ENCODE measurements around the gene ZNF660. TPM values are rescaled to one million over a fixed set of nuclear protein-coding genes. Genes with fewer than 3 reads are reported as not detected.
"Not testable (repeated sequence)": the region's sequence is repeated elsewhere in the genome, so short reads cannot be mapped to it uniquely, and the experiment has no call there.

Gene ZNF660
- total RNA-seq, 4 donors from 2014 or later = 0.16 to 1.0 (median 0.67) TPM

DNA sequence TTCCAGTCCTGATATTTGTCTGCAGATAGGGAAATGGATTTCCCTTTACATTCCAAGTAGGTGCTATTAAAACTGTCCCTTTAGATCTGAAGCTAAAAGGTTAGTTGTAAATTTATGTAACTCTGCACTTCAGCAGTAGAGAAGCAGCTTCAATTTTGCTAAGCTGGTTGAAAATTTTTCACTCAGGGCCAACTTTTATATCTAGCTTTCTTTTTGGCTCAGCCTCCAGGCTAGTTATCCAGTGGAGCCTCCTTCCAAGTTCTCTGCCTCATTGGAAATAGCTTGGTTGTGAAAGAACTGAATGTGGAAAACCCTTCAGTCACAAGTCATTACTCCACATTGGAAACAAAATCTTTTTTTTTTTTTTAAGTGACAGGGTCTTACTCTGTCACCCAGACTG, 8.2 kb upstream of the ZNF660 start:
- H3K9me3 ChIP-seq = peaks cover 5% of the 10 kb centered on the region
- DNase-seq (ENCODE audit: low spot score in 2 of 2) = no peak
- no peak overlapping the region for H3K27ac ChIP-seq
- H3K36me3 ChIP-seq = no peaks in the 10 kb centered on the region
- H3K27me3 ChIP-seq = peaks cover 14% of the 10 kb centered on the region
- no peak overlapping the region for H3K4me3 ChIP-seq
- no peak for TF ChIP-seq POLR2AphosphoS5 (IDR thresholded peaks at IDR 0.05)
- TF ChIP-seq EP300 (IDR thresholded peaks at IDR 0.05) = no peak
- TF ChIP-seq POLR2A (IDR thresholded peaks at IDR 0.05) = no peak
- TF ChIP-seq, protein P1, sequence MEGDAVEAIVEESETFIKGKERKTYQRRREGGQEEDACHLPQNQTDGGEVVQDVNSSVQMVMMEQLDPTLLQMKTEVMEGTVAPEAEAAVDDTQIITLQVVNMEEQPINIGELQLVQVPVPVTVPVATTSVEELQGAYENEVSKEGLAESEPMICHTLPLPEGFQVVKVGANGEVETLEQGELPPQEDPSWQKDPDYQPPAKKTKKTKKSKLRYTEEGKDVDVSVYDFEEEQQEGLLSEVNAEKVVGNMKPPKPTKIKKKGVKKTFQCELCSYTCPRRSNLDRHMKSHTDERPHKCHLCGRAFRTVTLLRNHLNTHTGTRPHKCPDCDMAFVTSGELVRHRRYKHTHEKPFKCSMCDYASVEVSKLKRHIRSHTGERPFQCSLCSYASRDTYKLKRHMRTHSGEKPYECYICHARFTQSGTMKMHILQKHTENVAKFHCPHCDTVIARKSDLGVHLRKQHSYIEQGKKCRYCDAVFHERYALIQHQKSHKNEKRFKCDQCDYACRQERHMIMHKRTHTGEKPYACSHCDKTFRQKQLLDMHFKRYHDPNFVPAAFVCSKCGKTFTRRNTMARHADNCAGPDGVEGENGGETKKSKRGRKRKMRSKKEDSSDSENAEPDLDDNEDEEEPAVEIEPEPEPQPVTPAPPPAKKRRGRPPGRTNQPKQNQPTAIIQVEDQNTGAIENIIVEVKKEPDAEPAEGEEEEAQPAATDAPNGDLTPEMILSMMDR (IDR thresholded peaks at IDR 0.05) = no peak
- no peaks in the 10 kb centered on the region for H3K4me1 ChIP-seq

GRCh38 chr3:44577354-44577952, 7.3 kb upstream of the ZNF660 start:
- H3K4me3 ChIP-seq; H3K27ac ChIP-seq; H3K36me3 ChIP-seq; DNase-seq (ENCODE audit: low spot score in 2 of 2); H3K4me1 ChIP-seq; H3K9me3 ChIP-seq: not testable (repeated sequence)
- WGBS = 98% methylated on average over 10 of the region's 11 CpGs
- peaks cover 14% of the 10 kb centered on the region for H3K27me3 ChIP-seq

DNA sequence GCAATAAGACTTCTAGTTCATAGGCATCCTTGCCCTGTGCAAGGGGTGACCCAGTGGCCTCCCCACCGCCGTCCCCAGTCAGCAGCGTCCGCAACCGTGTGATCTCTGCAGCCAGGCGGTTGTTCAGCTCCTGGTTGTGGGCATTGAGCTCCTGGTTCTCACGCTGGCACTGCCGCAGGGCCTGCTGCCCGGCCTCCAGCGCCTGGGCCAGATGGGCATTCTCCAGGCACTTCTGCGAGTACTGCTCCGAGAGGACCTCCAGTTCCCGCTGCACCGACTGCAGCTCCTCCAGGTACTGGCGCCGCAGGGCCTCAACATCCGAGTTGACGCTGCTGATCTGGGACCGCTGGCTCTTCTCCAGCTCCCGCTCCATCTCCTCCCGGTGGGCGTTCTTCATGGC, 6.4 kb upstream of the ZNF660 start:
- not testable (repeated sequence) for H3K36me3 ChIP-seq; DNase-seq (ENCODE audit: low spot score in 2 of 2); H3K4me1 ChIP-seq; H3K27ac ChIP-seq; H3K9me3 ChIP-seq; H3K4me3 ChIP-seq
- H3K27me3 ChIP-seq = peaks cover 14% of the 10 kb centered on the region
- 98% methylated on average over 21 of the region's 22 CpGs for WGBS

GRCh38 chr3:44578924-44579515, 5.7 kb upstream of the ZNF660 start:
- not testable (repeated sequence) for H3K27ac ChIP-seq; H3K36me3 ChIP-seq; DNase-seq (ENCODE audit: low spot score in 2 of 2); H3K4me1 ChIP-seq; H3K4me3 ChIP-seq; H3K9me3 ChIP-seq
- WGBS = 96% methylated on average over 30 of the region's 37 CpGs
- peaks cover 14% of the 10 kb centered on the region for H3K27me3 ChIP-seq

- not testable (repeated sequence) for H3K27ac ChIP-seq; H3K4me1 ChIP-seq; DNase-seq (ENCODE audit: low spot score in 2 of 2); H3K4me3 ChIP-seq; H3K9me3 ChIP-seq; H3K36me3 ChIP-seq
- 97% methylated on average over 10 of the region's 15 CpGs for WGBS
- peaks cover 16% of the 10 kb centered on the region for H3K27me3 ChIP-seq
These were observed 5.0 kb upstream of the ZNF660 start for GRCh38 chr3:44579749-44580148.

DNA sequence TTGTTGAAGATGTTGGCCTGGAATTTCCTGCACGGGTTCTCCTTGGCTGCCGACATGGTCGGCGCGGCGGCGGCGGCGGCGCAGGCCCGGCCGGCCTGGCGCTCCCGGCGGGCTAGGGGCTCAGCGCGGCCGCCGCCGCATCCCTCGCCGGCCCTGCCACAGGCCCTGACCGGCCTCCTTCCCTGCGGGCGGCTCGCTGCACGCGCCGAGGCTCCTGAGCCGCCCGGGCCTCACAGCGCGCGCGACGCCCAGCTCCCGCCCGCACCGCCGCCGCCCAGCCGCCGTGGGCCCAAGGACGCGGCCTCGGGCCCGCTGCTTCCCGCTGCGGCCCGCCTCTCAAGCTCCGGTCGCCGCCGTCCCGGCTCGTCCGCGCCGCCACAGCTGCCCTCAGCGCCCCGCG, 3.8 kb upstream of the ZNF660 start:
- H3K4me3 ChIP-seq; H3K27ac ChIP-seq; H3K36me3 ChIP-seq; H3K9me3 ChIP-seq; DNase-seq (ENCODE audit: low spot score in 2 of 2): not testable (repeated sequence)
- WGBS = 47% methylated on average over 8 of the region's 62 CpGs
- H3K4me1 ChIP-seq = peaks cover 12% of the 10 kb centered on the region
- H3K27me3 ChIP-seq = peaks cover 20% of the 10 kb centered on the region

DNA sequence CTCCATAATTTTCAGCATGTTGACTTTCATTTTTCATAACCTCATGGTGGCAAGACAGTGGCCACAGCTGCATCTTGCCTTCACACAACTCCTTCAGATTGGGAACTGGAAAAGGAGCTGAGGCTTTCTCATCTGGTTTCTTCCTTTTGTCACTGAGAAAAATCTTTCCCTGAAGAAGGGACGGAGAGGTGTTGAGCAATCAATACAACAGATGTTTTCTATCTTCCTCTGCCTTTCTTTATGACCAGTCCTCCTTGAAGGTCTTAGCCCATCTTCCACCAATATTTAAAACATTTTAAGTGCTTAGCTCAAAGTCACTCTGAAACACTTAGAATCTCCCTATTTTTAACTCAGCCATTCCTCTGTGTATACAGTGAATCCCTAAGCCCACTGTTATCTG, 11.9 kb downstream of the ZNF660 start:
- Histone ChIP-seq H3K36me3 (peaks cover 15% of the 10 kb centered on the region), H3K27me3 (no peaks in the 10 kb centered on the region), H3K27ac (no peak overlapping the region), H3K4me3 (no peak overlapping the region), H3K9me3 (peaks cover 25% of the 10 kb centered on the region), H3K4me1 (no peaks in the 10 kb centered on the region)
- TF ChIP-seq, protein P1 (IDR thresholded peaks at IDR 0.05) = no peak
- TF ChIP-seq POLR2AphosphoS5 (IDR thresholded peaks at IDR 0.05) = no peak
- TF ChIP-seq EP300 (IDR thresholded peaks at IDR 0.05) = no peak
- no peak for TF ChIP-seq POLR2A (IDR thresholded peaks at IDR 0.05)
- no peak for DNase-seq (ENCODE audit: low spot score in 2 of 2)
- WGBS = 73% methylated on average over 1 of the region's 1 CpG

DNA sequence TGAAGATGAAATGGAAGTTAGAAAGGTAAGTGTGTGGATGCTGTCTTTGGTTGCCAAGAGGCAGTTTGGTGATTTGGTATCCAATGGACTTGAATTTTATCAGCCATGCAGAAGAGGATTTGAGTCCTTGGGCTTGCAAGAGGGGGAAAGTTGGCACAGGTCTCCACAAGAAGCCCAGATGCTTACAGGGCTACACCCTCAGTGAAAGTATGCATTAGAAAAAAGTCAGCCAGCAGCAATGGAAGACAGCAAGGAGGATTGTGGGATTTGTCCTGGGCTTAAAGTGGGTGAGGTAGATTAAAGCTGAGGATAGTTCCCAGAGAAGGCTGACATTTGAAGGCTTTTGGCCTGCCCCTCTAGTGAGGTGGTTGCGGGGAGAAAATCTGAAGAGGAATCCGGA, 17.0 kb downstream of the ZNF660 start:
- 95% methylated on average over 2 of the region's 2 CpGs for WGBS
- H3K4me3 ChIP-seq = no peak overlapping the region
- no peak for DNase-seq (ENCODE audit: low spot score in 2 of 2)
- H3K36me3 ChIP-seq = no peaks in the 10 kb centered on the region
- H3K27ac ChIP-seq = no peak overlapping the region
- TF ChIP-seq, protein P1 (IDR thresholded peaks at IDR 0.05) = no peak
- TF ChIP-seq EP300 (IDR thresholded peaks at IDR 0.05) (no peak), POLR2A (IDR thresholded peaks at IDR 0.05) (no peak), POLR2AphosphoS5 (IDR thresholded peaks at IDR 0.05) (no peak)
- H3K9me3 ChIP-seq = peaks cover 6% of the 10 kb centered on the region
- no peaks in the 10 kb centered on the region for H3K4me1 ChIP-seq
- no peaks in the 10 kb centered on the region for H3K27me3 ChIP-seq
